ENCODE results near the gene MPZL1. TPM values are rescaled to one million over a fixed set of nuclear protein-coding genes. Genes with fewer than 3 reads are reported as not detected.

The MPZL1 gene
- total and polyA plus RNA-seq, 2 of the 8 experiments (the other 6 are each of a cell fraction or from before 2014, with no cell fraction given): 37.8 to 120 TPM

DNA sequence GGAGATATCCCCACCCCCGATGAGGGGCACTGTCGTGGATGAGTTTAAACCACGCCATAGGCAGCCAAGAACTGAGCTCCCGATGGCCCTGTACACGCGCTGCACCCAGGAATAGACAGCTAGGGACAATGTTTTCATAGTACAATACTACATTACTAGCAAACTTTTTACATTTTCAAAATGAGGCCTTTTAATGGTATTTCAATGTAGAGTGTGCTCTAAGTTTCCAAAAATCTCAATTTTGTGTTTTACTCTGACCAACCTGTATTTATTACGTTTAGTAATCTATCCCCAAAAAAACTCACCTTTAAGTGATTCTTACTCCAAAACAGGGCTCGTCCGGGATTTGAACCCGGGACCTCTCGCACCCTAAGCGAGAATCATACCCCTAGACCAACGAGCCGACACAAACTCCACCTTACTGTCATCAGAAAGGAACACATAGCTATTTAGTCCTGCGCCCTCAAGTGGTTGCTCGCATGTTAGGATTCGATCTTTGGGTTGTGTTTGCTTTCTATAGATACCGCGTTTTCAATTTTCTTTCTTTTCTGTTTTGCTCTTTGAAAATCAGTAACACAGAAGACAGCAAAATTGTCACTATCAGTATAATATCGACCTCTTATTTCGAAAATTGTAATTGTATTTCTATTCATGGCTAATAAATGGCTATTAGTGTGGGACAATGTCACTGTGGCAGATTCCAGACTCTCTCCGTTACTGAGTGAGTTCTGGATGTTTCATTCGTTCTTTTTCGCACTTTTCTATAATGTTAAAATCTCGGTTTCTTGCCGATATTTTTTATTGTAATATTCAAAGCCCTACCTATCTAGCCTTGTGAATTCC lies 6.4 kb upstream of the MPZL1 start:
- POLR2A ChIA-PET (ENCODE audit: partially characterized antibody): interaction anchor here (1.2 to 1.9 kb wide), 2 partner anchors 9 to 10 kb away, joined by 3 to 6 read pairs; no protein-coding TSS in a partner anchor
- no peak for FAIRE-seq
- CTCF ChIA-PET (ENCODE audit: partially characterized antibody): interaction anchor here (0.5 to 2.4 kb wide), 21 partner anchors 8 to 650 kb away, joined by 3 to 11 read pairs (median 4); no protein-coding TSS in a partner anchor
- Histone ChIP-seq H3K27ac (ENCODE audit: low read depth, low read length) (no peak overlapping the region), H3K14ac (ENCODE audit: insufficient read length) (no peak overlapping the region), H2BK12ac (ENCODE audit: low read depth, low read length) (no peak overlapping the region), H4K8ac (ENCODE audit: extremely low read depth, insufficient read depth, low read length) (no peak overlapping the region; the same call in 1 of the 2 replicates), H4K91ac (replicated peaks; ENCODE audit: insufficient read length, low read length) (no peak overlapping the region), H3K79me1 (ENCODE audit: low read depth, low read length) (no peaks in the 10 kb centered on the region), H2BK120ac (replicated peaks; ENCODE audit: low read depth, low read length) (no peak overlapping the region), H3K9ac (replicated peaks in 1 of 4; ENCODE audit: extremely low read depth in 1 of 4, low read depth in 3 of 4, low read length in 3 of 4) (0 out of 7 replicates have a peak overlapping the region, but pooled peaks of 1 of the 4 experiments have one; percentile 15), H3K23ac (ENCODE audit: insufficient read length) (no peak overlapping the region), H2AFZ (ENCODE audit: low read length) (peak overlapping the region; percentile 44), H3K23me2 (ENCODE audit: low read depth, low read length) (peaks cover 6% of the 10 kb centered on the region), H3K56ac (replicated peaks; ENCODE audit: insufficient read length, low read depth, low read length) (peak overlapping the region; percentile 5), H3K4ac (replicated peaks; ENCODE audit: insufficient read length, low read depth, low read length) (no peak overlapping the region), H3K4me1 (replicated peaks in 1 of 4; ENCODE audit: control insufficient read depth in 3 of 4, insufficient read depth in 4 of 4, low read length in 3 of 4) (no peaks in the 10 kb centered on the region; a peak in 2 of 7 replicates), H3K79me2 (ENCODE audit: control insufficient read depth in 1 of 2, insufficient read depth in 2 of 2, low read length in 2 of 2) (no peaks in the 10 kb centered on the region), H3K4me3 (ENCODE audit: extremely low read depth in 1 of 4, insufficient read depth in 2 of 4, low read depth in 3 of 4, low read length in 4 of 4) (peak overlapping the region; percentile 84 to 97 (median 94)), H2BK15ac (ENCODE audit: low read length) (no peak overlapping the region), H3K9me3 (ENCODE audit: insufficient read depth in 2 of 2, low read depth in 1 of 2, low read length in 1 of 2) (no peaks in the 10 kb centered on the region), H4K20me1 (replicated peaks in 1 of 2; ENCODE audit: control insufficient read depth in 1 of 2, insufficient read depth in 2 of 2, low read length in 2 of 2) (no peaks in the 10 kb centered on the region), H2BK20ac (ENCODE audit: low read length) (no peak overlapping the region), H3K27me3 (replicated peaks in 1 of 4; ENCODE audit: control insufficient read depth in 3 of 4, extremely low read depth in 1 of 4, insufficient read depth in 3 of 4, low read length in 3 of 4) (peaks cover 0 to 13% (median 9%) of the 10 kb centered on the region in 4 experiments; a peak in 6 of 7 replicates), H4K5ac (ENCODE audit: insufficient read length, low read depth, low read length) (no peak overlapping the region), H3K36me3 (ENCODE audit: control insufficient read depth in 2 of 4, insufficient read depth in 4 of 4, low read length in 3 of 4) (no peaks in the 10 kb centered on the region), H3K18ac (ENCODE audit: extremely low read depth, low read length) (no peak overlapping the region), H3K4me2 (ENCODE audit: insufficient read depth in 1 of 2, low read depth in 2 of 2, low read length in 2 of 2) (peak overlapping the region; percentile 78 to 95), H2BK5ac (ENCODE audit: low read depth, low read length) (no peak overlapping the region), H2AK5ac (ENCODE audit: low read depth, low read length) (no peak overlapping the region)
- peak in 1 of 2 experiments; percentile 95 for DNase-seq (ENCODE audit: low read depth in 1 of 2, low spot score in 2 of 2)
- WGBS, 2 experiments (ENCODE audit: extremely low coverage in 1 of 2, insufficient coverage in 1 of 2, insufficient read length in 1 of 2, insufficient replicate concordance in 2 of 2, low coverage in 1 of 2, low lambda C conversion rate in 2 of 2, missing lambda C conversion rate in 1 of 2): 0% methylated on average over 26 of the region's 26 CpGs; no CpG with 5 or more reads in 1 of the 2 experiments
- TF ChIP-seq TEAD4 (IDR thresholded peaks at IDR 0.05; ENCODE audit: low read depth, low read length) (peak; percentile 83), SUZ12 (IDR thresholded peaks at IDR 0.05; ENCODE audit: low read length) (no peak), NRF1 (IDR thresholded peaks at IDR 0.05; ENCODE audit: low read depth, low read length) (peak; percentile 27; the same call in 1 of the 2 replicates), TAF1 (IDR thresholded peaks at IDR 0.05; ENCODE audit: low read depth, low read length) (no peak), SIN3A (conservative IDR thresholded peaks at IDR 0.05 in 1 of 2, IDR thresholded peaks at IDR 0.05 in 1 of 2; ENCODE audit: low read depth in 1 of 2, low read length in 2 of 2) (peak; percentile 44 to 72; a peak in 2 of 4 replicates), CREB1 (IDR thresholded peaks at IDR 0.05) (peak; percentile 53; the same call in 1 of the 2 replicates), NANOG (IDR thresholded peaks at IDR 0.05; ENCODE audit: insufficient read depth, low read depth, low read length, poor library complexity, severe bottlenecking) (no peak)
- TF ChIP-seq, protein P1, sequence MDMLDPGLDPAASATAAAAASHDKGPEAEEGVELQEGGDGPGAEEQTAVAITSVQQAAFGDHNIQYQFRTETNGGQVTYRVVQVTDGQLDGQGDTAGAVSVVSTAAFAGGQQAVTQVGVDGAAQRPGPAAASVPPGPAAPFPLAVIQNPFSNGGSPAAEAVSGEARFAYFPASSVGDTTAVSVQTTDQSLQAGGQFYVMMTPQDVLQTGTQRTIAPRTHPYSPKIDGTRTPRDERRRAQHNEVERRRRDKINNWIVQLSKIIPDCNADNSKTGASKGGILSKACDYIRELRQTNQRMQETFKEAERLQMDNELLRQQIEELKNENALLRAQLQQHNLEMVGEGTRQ (IDR thresholded peaks at IDR 0.05; ENCODE audit: low read length): no peak
- TF ChIP-seq, protein P2, sequence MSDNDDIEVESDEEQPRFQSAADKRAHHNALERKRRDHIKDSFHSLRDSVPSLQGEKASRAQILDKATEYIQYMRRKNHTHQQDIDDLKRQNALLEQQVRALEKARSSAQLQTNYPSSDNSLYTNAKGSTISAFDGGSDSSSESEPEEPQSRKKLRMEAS (IDR thresholded peaks at IDR 0.05): peak; percentile 19; the same call in 1 of the 2 replicates
